ENCODE data around the gene PIK3R5. TPM values are rescaled to one million over a fixed set of nuclear protein-coding genes. Genes with fewer than 3 reads are reported as not detected.
"Not testable (repeated sequence)": the region's sequence is repeated elsewhere in the genome, so short reads cannot be mapped to it uniquely, and the experiment has no call there.

Gene PIK3R5
- total RNA-seq, 1 experiment from 2014 or later: 0.35 TPM

DNA sequence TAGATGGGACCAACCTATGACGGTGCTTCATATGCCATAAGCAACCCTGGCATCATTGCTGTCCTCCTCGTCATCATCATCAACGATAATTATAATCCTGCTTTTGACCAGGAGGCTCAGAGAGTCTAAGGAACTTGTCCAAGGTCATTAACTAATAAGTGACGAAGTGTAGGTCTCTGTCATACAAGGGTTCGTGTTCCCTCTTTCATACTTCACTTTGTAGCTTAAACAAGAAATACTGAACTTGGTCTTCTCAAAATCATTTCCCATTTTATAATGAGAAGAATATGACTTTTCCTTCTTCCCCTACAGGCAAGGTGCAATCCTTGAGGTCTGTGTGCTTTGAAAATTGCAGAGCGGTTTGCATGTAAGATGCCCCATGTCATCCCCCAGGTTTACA lies 66.9 kb downstream of the PIK3R5 start:
- DNase-seq (ENCODE audit: extremely low read depth, low read depth): no peak

DNA sequence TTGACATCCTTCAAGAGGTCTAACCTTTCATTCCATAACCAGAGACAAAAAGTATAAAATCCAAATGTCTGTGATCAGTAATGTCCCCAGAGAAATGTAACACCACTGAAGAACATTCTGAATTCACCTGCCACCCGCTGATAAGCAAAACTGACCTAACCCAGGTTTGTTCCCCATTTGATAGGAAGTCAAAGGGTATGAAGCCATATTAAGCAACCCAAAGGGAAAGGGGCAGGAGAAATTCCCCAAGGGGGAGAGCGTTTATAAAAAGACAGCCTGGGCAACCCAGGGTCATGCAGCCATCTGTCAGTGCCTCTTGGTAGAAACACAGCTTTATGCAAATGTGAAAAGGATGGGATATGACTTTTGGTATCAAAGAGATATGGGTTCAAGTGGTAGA lies 67.4 kb downstream of the PIK3R5 start:
- DNase-seq (ENCODE audit: extremely low read depth, low read depth): no peak

DNA sequence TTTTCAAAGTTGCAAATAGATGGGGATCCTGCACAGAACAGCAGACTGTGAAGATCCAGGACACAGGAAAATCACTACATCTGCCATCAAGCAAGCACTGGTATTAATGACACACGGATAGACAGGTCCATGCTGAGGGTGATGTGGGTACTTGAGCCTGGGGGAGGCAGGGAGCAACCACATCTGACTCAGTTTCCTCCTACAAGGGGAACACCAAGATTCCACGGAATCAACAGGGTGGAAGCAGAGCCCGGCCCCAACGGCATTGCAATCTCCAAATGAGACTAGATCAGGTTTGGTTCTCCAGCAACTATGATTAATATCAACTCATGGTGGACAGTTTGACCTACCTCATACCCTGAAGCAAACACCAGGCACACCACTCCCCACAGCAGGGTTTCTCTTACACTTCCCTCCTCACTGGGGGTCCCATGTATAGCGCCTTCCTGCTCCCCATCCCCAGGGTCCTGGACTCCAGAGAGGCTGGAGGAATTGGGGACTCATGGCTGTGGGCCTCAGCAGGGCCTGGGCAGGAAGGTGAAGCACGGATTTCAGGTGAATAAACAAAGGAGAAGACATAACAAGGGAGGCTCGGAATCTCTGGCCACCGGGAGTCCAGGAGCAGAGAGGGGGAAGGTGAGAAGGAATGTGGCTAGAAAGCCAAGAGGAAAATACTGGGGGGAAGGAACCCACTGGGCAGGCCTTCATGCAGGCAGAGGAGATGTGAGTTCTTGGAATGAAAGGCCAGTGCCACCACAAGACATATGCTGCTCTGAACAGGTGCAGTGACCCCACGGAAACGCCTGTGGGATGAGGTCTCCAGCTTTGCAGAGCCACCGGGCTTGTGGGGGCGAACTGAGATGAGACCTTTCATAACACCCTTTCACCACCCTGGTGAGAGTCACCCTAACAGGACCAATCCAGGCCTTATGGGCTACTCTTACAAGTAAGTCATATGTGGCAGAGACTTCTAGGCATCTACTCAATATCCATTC lies 68.6 kb downstream of the PIK3R5 start:
- DNase-seq (ENCODE audit: extremely low read depth, low read depth): no peak

DNA sequence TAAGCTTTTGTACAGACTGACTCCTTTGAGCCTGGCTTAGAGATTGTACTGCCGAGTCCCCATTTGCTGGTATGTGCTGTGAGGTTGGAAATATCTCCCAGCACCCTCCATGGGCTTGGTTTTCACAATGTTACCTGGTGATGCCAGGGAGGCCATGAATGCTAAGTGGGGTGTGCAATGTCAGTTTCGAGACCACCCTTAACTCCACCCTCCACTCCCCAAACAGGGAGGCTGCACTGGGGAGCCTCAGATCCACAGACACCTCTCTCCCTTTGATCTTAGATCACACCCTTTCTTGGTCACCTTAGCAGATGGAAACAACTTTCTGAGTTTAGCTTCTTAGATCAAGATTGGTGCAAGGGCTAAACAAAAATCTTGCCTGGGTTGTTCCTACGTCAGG lies 69.4 kb downstream of the PIK3R5 start:
- DNase-seq (ENCODE audit: extremely low read depth, low read depth): no peak

DNA sequence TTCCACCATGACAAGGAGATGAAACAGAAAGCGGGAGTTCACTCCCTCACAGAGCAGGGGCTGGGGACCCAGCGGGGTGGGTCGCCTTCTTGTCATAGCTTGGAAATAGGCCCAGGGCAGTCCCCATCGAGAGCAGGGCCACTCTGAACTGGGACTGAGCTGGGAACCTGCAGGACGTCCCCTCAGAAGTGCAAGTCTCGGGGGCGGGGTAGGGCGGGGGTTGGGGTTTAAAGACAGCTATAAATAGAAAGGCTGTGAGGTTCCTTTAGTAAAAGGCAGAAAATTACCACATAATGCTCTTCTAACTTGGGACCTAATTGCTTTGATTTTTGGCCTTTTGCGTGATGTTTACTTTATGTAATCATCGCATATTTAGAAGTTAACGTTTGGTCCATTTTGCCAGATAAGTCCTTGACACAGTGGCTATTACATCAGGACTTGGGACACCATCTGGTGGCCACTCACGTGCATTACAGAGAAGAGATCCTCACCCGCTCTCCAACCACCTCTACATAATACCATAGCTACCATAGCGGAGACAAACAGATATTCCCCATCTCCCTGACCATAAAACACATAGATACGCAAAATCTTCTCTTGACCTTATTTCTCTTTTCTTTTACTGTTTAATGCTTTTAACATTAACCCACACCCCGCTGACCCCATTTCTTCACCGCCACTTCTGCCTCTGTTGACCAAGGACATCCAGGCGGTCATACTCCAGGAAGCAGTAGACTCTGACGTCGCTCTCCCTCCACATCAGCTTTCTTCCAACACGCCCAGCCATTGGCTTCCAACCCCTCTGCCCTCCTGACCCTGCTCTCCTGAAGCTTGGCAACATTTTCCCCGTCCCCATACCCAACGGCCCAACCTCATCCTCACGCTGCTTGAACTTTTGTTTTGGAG lies 70.6 kb downstream of the PIK3R5 start:
- peak; percentile 50 for DNase-seq (ENCODE audit: extremely low read depth, low read depth)

DNA sequence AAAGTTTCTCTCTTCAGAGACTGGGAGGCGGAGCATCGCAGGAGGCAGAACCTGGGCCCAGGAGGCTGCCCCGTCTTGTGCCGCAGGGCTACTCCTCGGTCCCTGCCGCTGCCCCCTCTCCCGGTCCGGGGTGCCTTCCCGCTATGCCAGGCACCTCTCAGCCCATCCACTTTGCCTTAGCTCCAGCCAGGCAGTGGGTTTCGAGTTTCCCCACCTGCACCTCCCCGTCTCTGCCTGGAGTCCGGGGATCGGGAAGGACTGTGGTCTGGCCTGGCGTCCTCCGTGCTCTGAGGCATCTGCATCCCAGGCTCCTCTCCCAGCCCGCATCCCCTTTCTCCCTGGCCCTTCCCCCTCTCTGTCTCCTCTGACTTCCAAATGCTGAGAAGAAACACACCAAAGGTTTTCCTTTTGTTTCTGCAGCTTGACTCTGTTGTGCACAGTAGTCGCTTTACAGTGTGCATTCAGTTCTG lies 71.3 kb downstream of the PIK3R5 start:
- no peak for DNase-seq (ENCODE audit: extremely low read depth, low read depth)

DNA sequence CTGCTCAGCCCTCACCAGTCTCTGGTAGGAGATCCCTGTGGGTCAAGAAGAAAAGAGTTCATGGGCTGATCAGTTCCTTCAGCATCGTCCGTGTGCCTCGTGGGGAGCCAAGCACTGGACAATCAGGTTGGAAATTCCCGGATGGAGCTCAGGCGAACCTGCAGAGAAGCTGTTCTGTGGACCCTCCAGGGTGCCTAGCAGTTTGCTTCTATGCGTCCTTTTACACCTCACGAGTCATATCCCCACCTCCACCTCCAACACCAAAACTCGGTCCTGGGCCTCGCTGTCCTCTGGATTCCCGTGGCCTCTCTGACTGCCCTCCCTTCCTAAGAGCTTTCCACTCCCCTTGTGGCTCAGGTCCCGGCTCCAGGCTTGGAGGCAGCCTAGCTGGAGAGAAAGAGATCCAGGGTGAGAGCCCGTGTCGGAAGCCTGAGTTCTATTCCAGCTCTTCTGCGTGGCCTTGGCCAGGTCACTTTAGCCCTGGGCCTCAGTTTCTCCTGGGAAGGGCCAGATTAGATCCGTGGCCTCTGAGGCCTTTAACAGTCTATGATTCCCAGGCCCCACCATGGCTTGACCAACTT lies 71.8 kb downstream of the PIK3R5 start:
- no peak for DNase-seq (ENCODE audit: extremely low read depth, low read depth)

DNA sequence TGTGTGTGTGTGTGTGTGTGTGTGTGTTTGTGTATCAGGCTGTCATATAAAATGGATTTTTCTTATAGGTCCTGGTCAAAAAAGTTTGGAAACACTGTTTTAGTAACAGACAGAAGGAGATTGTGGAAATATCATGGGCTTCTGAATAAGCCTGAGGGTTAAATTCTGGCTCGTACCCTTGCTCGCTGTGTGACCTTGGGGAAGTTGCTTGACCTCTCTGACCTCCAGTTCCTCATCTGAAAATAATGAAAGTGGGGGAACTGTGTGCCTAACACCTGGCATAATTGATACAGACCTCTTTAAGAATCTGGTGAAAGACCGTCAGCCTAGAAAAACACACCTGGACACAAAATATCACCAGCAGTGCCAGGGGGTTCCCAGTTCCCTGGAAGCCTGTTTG lies 72.4 kb downstream of the PIK3R5 start:
- DNase-seq (ENCODE audit: extremely low read depth, low read depth): no peak

DNA sequence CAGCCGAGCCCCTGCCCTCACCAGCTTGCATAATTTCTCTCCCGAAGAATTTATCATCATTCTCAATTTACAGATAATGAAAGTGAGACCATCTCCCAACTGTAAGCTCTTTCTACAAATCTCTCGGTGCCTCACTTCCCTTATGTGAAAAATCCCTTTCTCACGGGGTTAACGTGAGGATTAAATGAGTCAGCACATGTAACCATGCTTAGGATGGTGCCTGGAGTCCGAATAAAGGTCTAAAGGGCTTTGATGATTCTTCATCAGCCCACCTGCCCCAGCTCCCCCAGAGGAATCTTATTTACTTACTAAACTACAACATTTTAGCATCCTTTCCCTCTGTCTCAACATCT lies 73.2 kb downstream of the PIK3R5 start:
- no peak for DNase-seq (ENCODE audit: extremely low read depth, low read depth)

DNA sequence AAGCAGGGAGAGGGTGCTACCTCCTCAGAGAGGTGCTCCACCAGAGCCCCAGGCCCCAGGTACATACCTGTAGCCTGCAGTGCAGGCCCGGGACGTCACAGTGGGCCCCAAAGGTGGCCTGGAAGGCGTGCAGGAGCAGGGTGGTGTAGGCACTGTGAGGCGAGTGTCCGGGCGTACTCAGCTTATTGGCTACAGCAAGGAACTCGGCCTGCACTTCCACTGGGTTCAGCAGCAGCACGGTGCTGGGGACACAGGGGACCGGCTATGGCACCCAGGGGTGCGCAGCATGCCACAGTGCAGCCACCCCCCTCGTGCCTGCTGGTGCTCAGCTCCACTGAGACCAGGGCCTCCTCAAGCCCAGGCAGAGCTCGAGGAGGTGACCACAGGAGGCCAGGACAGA lies 74.8 kb downstream of the PIK3R5 start:
- no peak for DNase-seq (ENCODE audit: extremely low read depth, low read depth)

DNA sequence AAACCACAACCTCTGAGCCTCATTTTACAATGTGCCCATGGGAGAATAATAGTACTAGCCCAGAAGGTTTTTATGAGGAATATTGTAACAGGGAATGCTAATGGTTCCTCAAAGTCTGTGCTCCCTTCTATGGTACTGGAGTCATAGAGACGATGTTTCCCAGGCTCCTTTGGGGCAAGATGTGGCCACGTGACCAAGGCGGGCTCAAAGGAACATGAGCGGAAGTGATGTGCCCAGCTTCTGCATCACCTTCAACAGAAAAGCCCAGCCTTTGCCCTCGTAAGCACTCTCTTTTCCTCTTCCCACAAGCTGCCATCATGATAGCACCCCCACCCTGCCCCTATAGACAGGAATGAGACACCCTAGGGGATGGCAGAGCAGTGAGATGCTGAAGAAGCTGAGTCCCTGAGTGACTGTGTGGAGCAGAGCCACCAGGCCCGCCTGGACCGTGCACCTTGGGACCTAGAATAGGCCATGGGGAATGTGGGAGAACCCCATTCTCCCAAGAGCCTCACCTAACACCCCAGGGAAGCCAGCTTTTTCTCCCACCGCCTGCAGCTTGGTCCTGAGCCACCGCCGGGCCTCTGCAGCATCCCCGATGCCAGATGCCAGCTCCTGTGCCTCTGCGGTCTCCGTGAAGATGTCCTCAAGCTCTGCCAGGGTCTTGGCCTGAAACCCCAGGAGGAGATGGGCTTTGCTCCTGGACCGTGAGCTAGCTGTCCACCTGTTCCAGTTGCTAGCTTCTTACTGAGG lies 75.9 kb downstream of the PIK3R5 start:
- DNase-seq (ENCODE audit: extremely low read depth, low read depth): no peak

DNA sequence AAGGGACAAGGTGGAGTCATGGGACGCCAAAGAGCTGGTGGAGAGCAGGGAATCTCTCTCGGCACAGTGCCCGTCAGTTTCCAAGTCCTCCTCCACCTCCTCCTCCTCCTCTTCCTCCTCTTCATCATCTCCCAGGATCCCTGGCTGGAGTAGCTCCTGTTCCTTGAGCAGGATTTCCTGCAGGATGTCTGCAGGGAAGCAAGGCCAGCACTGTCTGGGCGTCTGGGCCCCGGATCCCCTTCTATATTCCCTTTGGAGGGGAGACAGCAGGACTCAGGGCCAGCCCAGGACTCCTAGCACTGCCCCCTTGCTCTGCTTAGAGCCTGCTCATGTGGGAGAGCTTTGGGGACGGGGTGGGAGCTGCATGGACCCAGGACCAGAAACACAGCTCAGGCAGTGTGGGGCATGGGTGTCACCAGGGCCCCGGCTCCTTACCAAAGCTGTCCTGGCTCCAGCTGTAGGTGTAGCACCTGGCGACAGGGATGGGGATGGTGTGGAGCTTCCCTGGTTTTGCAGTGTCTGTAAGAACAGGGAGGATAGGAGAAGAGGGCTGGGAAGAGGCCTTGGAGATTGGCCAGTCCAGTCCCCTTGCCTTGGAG lies 76.7 kb downstream of the PIK3R5 start:
- no peak for DNase-seq (ENCODE audit: extremely low read depth, low read depth)

DNA sequence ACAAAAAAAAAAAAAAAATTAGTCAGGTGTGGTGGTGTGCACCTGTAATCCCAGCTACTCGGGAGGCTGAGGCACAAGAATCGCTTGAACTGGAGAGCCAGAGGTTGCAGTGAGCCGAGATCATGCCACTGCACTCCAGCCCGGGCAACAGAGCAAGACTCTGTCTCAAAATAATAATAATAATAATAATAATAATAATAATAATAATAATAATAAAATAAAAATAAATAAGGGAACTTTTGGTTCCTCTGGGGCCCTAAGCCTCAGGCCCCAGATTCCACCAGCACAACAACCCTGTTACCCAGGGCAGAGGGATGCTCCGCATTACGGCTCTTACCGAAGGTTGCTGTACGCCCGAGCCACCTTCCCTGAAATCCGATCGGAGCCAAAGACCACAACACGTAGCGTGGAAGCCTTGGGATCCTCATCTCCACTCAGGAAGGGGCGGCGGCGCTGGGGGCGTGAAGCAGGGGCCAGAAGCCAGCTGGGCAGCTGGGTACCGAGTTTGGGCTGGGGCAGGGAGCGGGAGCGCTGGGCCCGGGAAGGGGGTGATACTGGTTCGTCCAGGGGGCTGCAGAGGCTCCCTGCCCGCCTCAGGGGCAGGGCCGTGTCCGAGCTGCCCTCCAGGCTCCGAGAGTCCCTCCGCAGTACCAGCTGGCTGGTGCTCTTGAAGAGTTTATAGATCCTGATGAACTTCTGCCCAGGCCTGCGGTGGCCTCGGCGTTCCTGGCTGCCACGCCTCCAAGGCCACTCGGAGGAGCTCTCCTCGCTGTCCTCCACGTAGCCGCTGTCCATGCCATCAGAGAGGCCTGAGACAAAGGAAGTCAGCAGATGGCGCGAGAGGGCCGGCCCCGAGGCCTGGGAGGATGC lies 77.4 kb downstream of the PIK3R5 start:
- DNase-seq (ENCODE audit: extremely low read depth, low read depth): peak; percentile 75

DNA sequence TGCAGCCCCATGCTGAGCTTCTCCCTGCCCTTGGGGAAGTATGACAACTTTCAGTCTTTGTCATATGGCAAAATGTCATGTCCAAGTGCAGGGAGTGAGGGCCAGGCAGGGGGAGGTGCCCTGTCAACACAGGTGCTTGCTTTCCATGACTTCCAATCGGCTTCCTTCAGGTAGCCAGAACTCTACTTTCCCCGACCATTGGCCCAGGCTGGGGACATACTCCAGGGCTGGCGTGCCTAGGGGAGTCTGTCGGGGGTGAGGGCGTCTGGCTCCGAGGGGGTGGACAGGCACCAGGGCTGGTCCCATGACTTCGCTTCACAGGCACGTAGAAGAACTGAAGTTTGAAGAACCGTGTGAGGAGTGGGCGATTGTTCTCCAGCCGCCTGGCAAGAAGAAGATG lies 78.2 kb downstream of the PIK3R5 start:
- no peak for DNase-seq (ENCODE audit: extremely low read depth, low read depth)

DNA sequence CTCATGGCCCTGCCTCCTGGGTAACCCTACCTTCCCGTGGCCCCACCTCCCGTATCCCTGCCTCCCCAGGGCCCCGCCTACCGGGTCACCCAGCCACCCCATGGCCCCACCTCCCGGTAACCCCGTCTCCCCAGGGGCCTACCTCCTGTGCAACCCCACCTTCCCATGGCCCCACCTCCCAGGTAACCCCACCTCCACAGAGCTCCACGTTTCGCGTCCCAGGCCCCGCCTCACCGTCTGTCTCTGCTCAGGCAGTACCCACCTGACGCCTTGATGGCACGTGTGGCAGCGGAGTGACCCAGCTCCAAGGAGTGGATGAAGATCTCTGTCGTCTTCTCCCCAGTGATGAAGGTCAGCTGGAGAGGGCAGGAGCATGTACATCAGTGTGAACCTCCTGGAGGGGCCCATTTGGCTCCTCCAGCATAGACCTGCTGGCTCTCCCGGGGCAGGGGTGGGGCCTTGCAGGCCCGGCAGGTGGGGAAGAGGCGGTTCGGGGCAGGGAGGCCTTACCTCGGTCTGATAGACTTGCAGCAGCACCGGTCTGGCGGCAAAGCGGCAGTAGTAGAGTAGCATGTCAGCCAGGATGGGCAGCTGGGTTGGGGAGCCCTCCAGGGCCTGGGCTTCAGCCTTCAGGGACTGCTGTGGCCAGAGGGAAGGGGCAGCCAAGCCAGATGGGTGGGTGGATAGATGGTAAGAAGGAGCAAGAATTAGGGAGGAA lies 79.4 kb downstream of the PIK3R5 start:
- DNase-seq (ENCODE audit: extremely low read depth, low read depth): no peak

DNA sequence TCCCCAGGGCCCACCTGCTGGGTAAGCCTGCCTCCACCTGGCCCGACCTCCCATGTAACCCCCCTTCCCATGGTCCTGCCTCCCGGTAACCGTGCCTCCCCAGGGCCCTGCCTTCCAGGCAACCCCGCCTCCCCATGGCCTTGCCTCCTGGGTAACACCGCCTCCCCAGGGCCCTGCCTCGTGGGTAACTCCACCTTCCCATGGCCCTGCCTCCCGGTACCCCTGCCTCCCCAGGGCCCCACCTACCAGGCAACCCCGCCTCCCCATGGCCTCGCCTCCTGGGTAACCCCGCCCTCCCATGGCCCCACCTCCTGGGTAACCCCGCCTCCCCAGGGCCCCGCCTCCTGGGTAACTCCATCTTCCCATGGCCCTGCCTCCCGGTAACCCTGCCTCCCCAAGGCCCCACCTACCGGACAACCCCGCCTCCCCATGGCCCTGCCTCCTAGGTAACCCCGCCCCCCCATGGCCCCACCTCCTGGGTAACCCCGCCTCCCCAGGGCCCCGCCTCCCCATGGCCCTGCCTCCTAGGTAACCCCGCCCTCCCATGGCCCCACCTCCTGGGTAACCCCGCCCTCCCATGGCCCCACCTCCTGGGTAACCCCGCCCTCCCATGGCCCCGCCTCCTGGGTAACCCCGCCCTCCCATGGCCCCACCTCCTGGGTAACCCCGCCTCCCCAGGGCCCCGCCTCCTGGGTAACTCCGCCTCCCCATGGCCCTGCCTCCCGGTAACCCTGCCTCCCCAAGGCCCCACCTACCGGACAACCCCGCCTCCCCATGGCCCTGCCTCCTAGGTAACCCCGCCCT lies 80.1 kb downstream of the PIK3R5 start:
- DNase-seq (ENCODE audit: extremely low read depth, low read depth): not testable (repeated sequence)

DNA sequence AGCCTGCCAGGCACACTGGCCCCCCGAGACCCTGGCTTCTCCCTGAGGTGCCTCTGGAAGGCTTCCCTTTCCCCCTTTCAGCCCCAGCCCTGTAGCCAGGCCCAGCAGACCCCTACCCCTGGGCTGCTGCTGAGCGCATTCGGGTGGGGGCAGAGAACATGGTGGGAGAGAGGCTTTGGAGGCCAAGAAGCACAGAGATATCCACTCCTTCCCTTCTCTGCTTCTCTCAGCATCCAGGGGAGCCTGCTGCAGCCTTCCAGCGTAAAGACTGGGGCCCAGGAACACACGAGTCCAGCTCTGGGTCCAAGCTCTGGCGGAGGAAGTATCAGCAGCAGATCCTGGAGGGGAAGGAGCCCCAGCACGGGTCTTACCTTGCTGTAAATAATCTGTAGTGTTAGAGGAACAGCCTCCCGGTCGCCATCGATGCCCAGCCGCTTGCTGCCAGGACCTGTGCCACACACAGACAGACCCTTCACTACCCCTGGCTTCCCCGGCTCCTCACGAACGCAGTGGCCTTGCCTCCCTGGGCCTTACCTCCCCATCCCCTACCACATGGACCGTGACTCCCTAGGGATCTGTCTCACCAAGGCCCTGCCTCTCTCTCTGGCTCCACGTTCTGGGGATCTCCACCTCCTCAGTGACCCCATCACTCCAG lies 81.0 kb downstream of the PIK3R5 start:
- no peak for DNase-seq (ENCODE audit: extremely low read depth, low read depth)
